ENCODE data around the gene EIPR1. TPM values are rescaled to one million over a fixed set of nuclear protein-coding genes. Genes with fewer than 3 reads are reported as not detected.
A peak's percentile ranks its signal among the peaks of the same experiment; 100 is the strongest.

The EIPR1 gene
- total RNA-seq, 8 experiments from 2014 or later = 27.8 to 41.7 (median 33.5) TPM

DNA sequence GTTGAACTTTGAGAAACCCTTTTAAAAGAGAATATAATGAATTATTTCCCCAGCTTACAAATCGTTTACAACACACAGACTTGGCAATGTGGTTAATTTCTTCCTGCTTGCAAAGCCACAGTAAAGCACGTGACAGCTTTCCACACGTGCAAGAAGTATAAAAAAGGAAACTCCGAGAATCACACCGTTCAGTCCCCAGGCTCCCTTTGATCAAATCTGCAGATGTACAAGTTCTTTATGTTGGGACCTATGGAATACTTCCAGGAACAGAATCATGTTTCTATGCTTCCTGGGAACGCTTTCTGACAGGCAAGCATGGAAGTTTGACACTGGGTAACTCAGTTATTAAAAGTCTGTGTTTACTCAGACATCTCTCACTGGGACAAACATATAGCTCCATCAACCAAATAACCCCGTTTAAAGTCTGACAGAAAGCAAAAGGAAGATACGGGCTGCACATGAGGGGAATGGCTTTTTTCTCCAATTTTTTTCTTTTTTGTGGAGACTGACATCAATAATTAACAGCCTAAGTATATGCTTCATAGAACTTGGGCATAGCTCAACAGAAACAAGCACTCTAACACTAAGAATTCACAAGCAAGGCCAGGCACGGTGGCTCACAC, 134.8 kb downstream of the EIPR1 start:
- WGBS, 10 experiments = 22 to 100% (median 93%) methylated on average over 1 to 9 of the region's 9 CpGs; no CpG with 5 or more reads in 2 of the 10 experiments
- in situ Hi-C loops (cut with MboI; ENCODE audit: low pct_unique_long_range_greater_than_20kb in 2 of 9, low sequenced_read_pairs in 9 of 9, unreplicated experiment in 9 of 9) = no loop called here
- Histone ChIP-seq H3K4me1 (replicated peaks in 1 of 2) (no peaks in the 10 kb centered on the region), H3K27ac (no peak overlapping the region), H3K4me3 (no peak overlapping the region)
- no peak for ATAC-seq (replicated peaks in 6 of 8)

DNA sequence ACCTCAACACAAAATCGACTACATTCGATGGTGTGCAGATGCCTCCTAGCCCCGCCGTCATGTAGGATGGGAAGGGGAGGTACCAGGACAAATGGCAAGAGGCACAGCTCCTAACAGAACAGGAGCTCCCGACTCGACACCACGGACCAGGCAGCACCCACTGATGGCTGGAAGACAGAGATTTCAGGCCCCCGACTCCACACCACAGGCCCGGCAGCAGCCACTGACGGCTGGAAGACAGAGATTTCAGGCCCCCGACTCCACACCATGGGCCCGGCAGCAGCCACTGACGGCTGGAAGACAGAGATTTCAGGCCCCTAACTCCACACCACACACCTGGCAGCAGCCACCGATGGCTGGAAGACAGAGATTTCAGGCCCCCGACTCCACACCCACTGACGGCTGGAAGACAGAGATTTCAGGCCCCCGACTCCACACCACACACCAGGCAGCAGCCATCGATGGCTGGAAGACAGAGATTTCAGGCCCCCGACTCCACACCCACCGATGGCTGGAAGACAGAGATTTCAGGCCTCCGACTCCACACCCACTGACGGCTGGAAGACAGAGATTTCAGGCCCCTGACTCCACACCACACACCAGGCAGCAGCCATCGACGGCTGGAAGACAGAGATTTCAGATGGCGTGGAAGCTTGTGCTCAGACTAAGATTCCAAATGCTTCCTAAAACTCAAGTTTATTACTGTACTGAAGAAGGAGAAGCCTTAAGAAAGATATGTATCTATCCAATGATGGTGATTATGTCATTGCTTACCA, 135.5 kb downstream of the EIPR1 start:
- Histone ChIP-seq H3K4me3 (no peak overlapping the region), H3K4me1 (replicated peaks in 1 of 2) (no peaks in the 10 kb centered on the region), H3K27ac (no peak overlapping the region)
- WGBS, 10 experiments = 66 to 100% (median 85%) methylated on average over 1 to 11 of the region's 25 CpGs; no CpG with 5 or more reads in 4 of the 10 experiments
- in situ Hi-C loops (cut with MboI; ENCODE audit: low pct_unique_long_range_greater_than_20kb in 2 of 9, low sequenced_read_pairs in 9 of 9, unreplicated experiment in 9 of 9) = no loop called here
- ATAC-seq (replicated peaks in 6 of 8) = no peak

DNA sequence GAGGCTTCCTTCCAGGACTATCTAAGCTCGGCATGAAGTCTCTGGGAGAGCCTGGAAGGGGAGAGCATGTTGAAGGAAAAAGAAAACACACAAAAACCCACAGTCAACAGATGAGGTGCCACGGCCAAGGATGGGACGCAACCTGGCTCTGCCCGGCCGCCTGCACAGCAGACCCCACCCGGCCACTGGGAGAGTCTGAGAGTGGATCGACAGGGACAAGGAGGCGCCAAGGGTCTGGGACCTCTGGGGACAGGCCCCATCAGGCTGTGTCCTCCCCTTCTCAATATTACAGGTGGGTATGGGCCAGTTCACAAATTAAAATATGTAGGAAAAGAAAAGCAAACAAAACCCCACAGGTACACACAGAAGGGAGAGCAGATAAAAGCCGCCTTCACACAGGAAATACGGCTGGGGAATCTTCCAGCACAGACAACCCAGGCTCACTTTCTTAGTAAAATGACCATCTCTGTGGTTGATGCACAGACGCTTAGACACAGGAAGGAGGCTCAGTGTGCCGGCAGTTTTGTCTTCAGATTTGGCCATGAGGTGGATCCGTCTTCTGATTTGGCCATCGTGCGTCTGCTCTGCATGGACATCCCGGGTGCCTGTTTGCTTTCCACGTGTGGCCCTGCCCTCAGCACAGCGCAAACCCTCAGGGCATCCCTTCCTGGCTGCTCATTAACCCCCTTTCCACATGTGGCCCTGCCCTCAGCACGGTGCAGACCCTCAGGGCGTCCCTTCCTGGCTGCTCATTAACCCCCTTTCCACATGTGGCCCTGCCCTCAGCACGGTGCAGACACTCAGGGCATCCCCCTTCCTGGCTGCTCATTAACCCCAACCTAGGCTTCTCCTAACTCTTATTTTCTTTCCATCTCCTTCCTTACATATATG, 138.4 kb downstream of the EIPR1 start:
- Histone ChIP-seq H3K4me3 (no peak overlapping the region), H3K27ac (no peak overlapping the region), H3K4me1 (replicated peaks in 1 of 2) (no peaks in the 10 kb centered on the region)
- in situ Hi-C loops (cut with MboI; ENCODE audit: low pct_unique_long_range_greater_than_20kb in 2 of 9, low sequenced_read_pairs in 9 of 9, unreplicated experiment in 9 of 9) = no loop called here
- WGBS, 10 experiments = 43 to 96% (median 72%) methylated on average over 3 to 11 of the region's 21 CpGs; no CpG with 5 or more reads in 1 of the 10 experiments
- ATAC-seq (replicated peaks in 6 of 8) = peak in 1 of 8 experiments; percentile 87

DNA sequence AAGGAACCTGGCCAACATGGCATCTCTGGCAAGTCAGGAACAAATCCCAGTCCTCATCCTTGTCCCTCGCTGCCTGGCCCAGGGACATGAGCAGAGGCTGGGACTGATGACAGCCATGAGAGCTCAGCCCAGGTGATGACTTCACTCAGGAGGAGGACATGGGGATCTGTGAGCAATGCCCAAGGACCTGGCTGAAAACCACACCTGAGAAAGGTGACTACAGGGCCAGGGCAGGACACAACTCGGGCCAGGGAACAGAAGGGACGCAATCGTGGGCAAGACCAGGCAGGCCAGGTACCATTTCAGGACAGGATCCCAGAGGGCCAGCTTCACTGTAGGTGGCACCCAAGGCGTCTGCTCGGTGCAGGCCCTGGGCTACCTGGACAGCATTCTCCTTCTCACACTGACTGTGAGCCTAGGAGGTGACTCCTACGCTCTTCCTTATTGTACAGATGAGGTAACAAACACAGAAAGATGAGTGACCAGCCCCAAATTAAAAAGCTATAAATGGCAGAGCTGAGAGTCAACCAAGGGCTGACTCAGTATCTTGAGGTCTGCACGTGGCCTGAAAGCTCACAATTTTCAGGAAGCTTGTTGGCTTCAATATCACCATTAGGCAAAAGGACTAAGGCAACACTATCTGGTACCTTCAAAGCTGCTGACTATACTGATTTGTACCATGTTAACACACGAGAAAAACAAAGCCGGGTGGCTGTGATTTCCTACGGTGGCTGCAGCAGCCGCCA, 141.1 kb downstream of the EIPR1 start:
- WGBS, 10 experiments = 89 to 100% (median 100%) methylated on average over 1 to 6 of the region's 12 CpGs; no CpG with 5 or more reads in 3 of the 10 experiments
- in situ Hi-C loops (cut with MboI; ENCODE audit: low pct_unique_long_range_greater_than_20kb in 2 of 9, low sequenced_read_pairs in 9 of 9, unreplicated experiment in 9 of 9) = no loop called here
- H3K27ac ChIP-seq = no peak overlapping the region
- H3K4me3 ChIP-seq = no peak overlapping the region
- H3K4me1 ChIP-seq (replicated peaks in 1 of 2) = no peaks in the 10 kb centered on the region
- peak in 1 of 8 experiments; percentile 60 for ATAC-seq (replicated peaks in 6 of 8)

DNA sequence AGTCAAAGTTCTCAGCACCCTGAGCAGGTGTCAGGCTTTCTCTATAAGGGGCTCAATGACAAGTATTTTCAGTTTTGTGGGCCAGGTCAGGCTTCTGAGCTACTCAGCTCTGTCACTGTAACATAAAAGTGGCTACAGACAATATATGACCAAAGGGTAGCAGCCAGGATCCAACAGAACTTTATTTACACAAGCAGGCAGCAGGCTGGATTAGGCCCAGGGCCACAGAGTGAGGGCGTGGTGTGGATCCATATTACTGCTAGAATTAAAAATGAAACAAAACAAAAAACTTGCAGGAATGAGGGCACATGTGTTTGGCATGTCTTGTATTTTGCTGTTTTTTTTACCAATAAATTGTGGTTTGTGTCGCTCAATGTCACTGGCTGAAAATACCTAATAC, 143.7 kb downstream of the EIPR1 start:
- no peaks in the 10 kb centered on the region for H3K4me1 ChIP-seq (replicated peaks in 1 of 2)
- WGBS, 10 experiments = 0 to 100% (median 80%) methylated on average over 1 to 2 of the region's 2 CpGs; no CpG with 5 or more reads in 1 of the 10 experiments
- in situ Hi-C loops (cut with MboI; ENCODE audit: low pct_unique_long_range_greater_than_20kb in 2 of 9, low sequenced_read_pairs in 9 of 9, unreplicated experiment in 9 of 9) = no loop called here
- H3K27ac ChIP-seq = no peak overlapping the region
- no peak overlapping the region for H3K4me3 ChIP-seq
- ATAC-seq (replicated peaks in 6 of 8) = peak in 3 of 8 experiments; percentile 65 to 90 (median 78)

DNA sequence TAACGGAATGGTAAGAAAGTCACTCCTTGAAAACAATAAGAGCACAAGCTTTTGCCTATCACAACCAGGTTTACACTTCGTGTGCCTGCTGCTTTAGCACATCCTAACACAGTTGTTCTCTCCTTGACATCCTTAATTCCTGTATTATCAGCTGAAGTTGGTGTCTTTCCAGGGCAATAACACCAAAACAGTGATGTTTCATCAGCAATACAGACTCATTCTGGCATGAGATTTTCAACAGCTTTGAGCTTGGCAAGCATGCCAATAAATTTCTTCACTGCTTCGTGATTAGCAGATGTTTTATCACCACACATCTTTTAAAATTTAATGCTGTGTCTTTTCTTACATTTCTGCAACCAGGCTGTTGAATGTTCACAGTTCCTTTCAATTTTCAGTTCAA, 148.4 kb downstream of the EIPR1 start:
- WGBS, 10 experiments = 45 to 100% (median 85%) methylated on average over 1 to 3 of the region's 3 CpGs
- in situ Hi-C loops (cut with MboI; ENCODE audit: low pct_unique_long_range_greater_than_20kb in 2 of 9, low sequenced_read_pairs in 9 of 9, unreplicated experiment in 9 of 9) = no loop called here
- Histone ChIP-seq H3K4me1 (replicated peaks in 1 of 2) (no peaks in the 10 kb centered on the region), H3K27ac (no peak overlapping the region), H3K4me3 (no peak overlapping the region)
- no peak for ATAC-seq (replicated peaks in 6 of 8)

DNA sequence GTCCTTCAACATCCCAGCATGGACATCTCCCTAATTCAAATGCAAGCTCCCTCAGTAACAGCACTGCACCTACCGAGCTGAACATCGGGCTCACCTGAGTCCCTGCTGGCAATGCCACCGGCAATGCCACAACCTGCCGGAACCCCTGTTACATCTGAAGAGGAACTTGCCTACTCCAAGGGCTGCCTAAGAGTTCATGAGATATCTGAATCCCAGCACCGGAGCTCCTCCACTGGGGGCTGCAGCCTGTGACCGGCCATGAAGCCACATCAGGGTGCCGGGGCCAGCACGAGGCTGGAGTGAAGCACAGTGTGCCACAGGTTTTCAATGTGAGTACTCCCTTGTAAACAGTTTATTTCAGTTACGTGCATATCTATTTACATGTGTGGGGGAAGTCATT, 152.9 kb downstream of the EIPR1 start:
- 42 to 100% (median 80%) methylated on average over 2 to 6 of the region's 9 CpGs; no CpG with 5 or more reads in 4 of the 10 experiments for WGBS, 10 experiments
- no peak overlapping the region for H3K27ac ChIP-seq
- no peak overlapping the region for H3K4me3 ChIP-seq
- no peak for ATAC-seq (replicated peaks in 6 of 8)
- no peaks in the 10 kb centered on the region for H3K4me1 ChIP-seq (replicated peaks in 1 of 2)
- in situ Hi-C loops (cut with MboI; ENCODE audit: low pct_unique_long_range_greater_than_20kb in 2 of 9, low sequenced_read_pairs in 9 of 9, unreplicated experiment in 9 of 9) = no loop called here

DNA sequence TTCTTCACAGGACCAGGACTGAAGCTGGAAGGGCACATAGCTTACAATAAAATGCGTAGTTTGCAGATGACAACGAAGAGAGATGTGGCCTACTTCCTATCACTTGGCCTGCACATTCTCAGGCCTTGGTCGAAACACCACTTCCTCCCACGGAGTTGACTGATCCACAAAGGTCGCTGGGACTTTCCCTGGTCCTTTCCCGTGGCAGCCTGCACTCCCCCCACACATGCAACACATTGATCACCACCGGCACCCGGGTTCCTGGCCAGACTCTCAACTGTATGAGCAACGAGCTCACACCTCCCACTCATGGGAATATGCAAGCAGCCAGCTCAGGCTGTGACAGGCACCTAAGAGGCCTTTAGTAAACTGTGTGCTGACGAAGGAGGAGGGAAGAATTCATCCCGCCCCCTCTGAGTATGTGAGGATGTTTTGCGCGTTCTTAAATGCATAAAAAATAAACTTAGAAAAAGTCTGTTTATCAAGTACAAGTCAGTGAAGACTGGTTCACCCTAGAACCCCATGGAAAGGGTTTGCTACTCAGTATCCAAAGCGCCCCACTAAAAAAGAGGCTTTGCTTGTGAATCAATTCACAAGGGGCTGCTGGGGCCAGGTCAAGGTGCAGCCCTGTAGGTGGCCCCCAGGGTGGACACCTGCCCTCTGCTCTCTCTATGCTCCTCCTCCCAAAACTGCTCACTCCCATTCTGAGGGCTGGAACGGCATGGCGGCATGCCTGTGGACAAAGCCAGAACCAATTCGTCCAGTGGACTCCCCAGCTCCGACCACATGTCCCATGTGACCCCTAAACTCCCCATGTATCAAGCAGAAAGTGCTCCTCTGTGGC, 154.3 kb downstream of the EIPR1 start:
- Histone ChIP-seq H3K27ac (no peak overlapping the region), H3K4me1 (replicated peaks in 1 of 2) (no peaks in the 10 kb centered on the region), H3K4me3 (no peak overlapping the region)
- in situ Hi-C loops (cut with MboI; ENCODE audit: low pct_unique_long_range_greater_than_20kb in 2 of 9, low sequenced_read_pairs in 9 of 9, unreplicated experiment in 9 of 9) = no loop called here
- peak in 1 of 8 experiments; percentile 20 for ATAC-seq (replicated peaks in 6 of 8)
- WGBS, 10 experiments = 73 to 100% (median 91%) methylated on average over 1 to 12 of the region's 18 CpGs; no CpG with 5 or more reads in 1 of the 10 experiments

DNA sequence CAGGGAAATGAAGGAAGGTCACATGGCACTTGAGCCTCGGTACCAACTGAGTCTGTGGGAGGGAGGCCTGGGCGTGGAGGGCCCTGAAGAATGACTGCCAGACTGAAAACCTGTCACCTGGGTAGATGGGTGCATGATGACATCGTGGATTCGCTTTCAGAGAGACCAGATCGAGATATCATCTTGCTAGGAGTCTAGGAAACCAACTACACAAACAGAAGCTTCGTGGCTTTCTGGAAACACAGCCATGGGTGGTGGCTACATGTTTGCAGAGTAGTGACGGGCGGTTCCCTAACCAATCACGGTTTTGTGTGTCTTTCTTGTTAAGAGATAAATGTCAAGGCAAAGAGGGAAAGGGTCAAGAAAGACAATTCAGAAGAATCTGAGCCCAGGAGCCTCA, 155.0 kb downstream of the EIPR1 start:
- Histone ChIP-seq H3K4me3 (no peak overlapping the region), H3K27ac (no peak overlapping the region), H3K4me1 (replicated peaks in 1 of 2) (no peaks in the 10 kb centered on the region)
- WGBS, 10 experiments = 72 to 100% (median 87%) methylated on average over 1 to 9 of the region's 9 CpGs; no CpG with 5 or more reads in 1 of the 10 experiments
- in situ Hi-C loops (cut with MboI; ENCODE audit: low pct_unique_long_range_greater_than_20kb in 2 of 9, low sequenced_read_pairs in 9 of 9, unreplicated experiment in 9 of 9) = no loop called here
- ATAC-seq (replicated peaks in 6 of 8) = peak in 3 of 8 experiments; percentile 18 to 81 (median 68)

DNA sequence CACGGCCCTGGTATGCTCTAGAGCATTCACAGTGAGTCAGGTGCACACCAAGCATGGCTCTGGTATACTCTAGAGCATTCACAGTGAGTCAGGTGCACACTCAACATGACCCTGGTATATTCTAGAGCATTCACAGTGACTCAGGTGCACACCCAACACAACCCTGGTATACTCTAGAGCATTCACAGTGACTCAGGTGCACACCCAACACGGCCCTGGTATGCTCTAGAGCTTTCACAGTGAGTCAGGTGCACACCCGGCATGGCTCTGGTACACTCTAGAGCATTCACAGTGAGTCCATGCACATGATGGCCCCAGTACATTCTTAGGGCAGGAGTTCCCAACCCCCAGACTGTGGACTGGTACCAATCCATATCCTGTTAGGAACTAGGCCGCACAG, 158.1 kb downstream of the EIPR1 start:
- 0 to 100% (median 100%) methylated on average over 1 to 3 of the region's 4 CpGs; no CpG with 5 or more reads in 4 of the 10 experiments for WGBS, 10 experiments
- Histone ChIP-seq H3K4me3 (no peak overlapping the region), H3K27ac (no peak overlapping the region), H3K4me1 (replicated peaks in 1 of 2) (no peaks in the 10 kb centered on the region)
- in situ Hi-C loops (cut with MboI; ENCODE audit: low pct_unique_long_range_greater_than_20kb in 2 of 9, low sequenced_read_pairs in 9 of 9, unreplicated experiment in 9 of 9) = no loop called here
- no peak for ATAC-seq (replicated peaks in 6 of 8)

DNA sequence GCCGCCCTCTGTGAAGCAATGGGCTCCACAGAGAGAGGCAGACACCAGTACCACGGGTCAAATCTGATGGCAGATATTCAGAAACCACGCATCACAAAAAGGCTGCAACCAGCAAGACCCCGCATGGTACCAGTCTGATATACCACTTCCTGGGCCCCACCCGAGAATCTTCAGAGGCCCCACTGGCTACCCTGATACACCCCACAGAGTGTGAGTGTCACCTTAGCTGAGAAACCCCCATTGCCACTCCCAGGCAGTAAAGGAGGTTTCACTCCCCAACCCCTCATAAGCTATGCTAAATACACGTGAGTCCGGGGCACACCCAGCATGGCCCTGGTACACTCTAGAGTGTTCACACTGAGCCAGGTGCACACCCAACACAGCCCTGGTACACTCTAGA, 160.0 kb downstream of the EIPR1 start:
- Histone ChIP-seq H3K4me3 (no peak overlapping the region), H3K4me1 (replicated peaks in 1 of 2) (no peaks in the 10 kb centered on the region), H3K27ac (no peak overlapping the region)
- 67 to 100% (median 95%) methylated on average over 1 to 5 of the region's 7 CpGs; no CpG with 5 or more reads in 1 of the 10 experiments for WGBS, 10 experiments
- in situ Hi-C loops (cut with MboI; ENCODE audit: low pct_unique_long_range_greater_than_20kb in 2 of 9, low sequenced_read_pairs in 9 of 9, unreplicated experiment in 9 of 9) = no loop called here
- no peak for ATAC-seq (replicated peaks in 6 of 8)
